ENCODE results near the gene PNMA8C.

The PNMA8C gene

DNA sequence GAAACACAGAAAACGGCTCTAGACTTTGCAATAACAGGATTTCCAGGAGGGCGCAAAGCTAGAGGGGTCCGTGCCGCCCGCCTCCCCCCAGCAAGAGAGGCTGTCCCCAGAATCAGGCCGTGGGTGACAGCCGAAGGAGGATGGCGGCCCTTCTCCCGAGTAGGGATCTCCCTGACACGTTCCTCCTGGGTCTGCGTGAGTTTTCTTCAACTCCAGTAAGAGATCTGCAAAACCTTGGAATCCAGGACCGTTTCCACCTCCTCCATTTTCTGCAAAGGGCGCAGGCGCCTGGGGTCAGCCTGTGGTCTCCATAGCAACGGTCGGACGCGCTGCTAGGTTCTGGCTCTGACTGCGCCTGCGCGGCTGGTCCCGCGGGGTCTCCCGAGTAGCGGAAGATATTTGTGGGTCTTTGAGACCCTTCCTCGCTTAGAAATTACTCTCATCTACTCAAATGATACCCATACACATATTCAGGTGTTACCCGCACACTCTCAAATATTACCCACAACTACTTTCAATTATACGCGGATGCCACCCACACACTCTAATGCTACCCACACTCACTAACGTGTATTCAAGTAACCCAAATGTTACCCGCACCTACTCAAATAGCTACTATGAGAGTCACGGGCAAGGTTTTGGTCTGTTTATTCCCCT is 2.1 kb downstream of the PNMA8C start (continued):
- TF ChIP-seq, protein P1, sequence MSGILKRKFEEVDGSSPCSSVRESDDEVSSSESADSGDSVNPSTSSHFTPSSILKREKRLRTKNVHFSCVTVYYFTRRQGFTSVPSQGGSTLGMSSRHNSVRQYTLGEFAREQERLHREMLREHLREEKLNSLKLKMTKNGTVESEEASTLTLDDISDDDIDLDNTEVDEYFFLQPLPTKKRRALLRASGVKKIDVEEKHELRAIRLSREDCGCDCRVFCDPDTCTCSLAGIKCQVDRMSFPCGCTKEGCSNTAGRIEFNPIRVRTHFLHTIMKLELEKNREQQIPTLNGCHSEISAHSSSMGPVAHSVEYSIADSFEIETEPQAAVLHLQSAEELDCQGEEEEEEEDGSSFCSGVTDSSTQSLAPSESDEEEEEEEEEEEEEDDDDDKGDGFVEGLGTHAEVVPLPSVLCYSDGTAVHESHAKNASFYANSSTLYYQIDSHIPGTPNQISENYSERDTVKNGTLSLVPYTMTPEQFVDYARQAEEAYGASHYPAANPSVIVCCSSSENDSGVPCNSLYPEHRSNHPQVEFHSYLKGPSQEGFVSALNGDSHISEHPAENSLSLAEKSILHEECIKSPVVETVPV (CRISPR knock-in tag; IDR thresholded peaks at IDR 0.05), result no peak
- TF ChIP-seq, protein P2, sequence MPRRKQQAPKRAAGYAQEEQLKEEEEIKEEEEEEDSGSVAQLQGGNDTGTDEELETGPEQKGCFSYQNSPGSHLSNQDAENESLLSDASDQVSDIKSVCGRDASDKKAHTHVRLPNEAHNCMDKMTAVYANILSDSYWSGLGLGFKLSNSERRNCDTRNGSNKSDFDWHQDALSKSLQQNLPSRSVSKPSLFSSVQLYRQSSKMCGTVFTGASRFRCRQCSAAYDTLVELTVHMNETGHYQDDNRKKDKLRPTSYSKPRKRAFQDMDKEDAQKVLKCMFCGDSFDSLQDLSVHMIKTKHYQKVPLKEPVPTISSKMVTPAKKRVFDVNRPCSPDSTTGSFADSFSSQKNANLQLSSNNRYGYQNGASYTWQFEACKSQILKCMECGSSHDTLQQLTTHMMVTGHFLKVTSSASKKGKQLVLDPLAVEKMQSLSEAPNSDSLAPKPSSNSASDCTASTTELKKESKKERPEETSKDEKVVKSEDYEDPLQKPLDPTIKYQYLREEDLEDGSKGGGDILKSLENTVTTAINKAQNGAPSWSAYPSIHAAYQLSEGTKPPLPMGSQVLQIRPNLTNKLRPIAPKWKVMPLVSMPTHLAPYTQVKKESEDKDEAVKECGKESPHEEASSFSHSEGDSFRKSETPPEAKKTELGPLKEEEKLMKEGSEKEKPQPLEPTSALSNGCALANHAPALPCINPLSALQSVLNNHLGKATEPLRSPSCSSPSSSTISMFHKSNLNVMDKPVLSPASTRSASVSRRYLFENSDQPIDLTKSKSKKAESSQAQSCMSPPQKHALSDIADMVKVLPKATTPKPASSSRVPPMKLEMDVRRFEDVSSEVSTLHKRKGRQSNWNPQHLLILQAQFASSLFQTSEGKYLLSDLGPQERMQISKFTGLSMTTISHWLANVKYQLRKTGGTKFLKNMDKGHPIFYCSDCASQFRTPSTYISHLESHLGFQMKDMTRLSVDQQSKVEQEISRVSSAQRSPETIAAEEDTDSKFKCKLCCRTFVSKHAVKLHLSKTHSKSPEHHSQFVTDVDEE (CRISPR knock-in tag; IDR thresholded peaks at IDR 0.05), result no peak
- TF ChIP-seq GLIS3 (CRISPR knock-in tag; IDR thresholded peaks at IDR 0.05), result no peak
- no peak for TF ChIP-seq ZFP30 (CRISPR knock-in tag; IDR thresholded peaks at IDR 0.05)
- TF ChIP-seq TCF4 (CRISPR knock-in tag; IDR thresholded peaks at IDR 0.05; ENCODE audit: borderline replicate concordance), result no peak
- TF ChIP-seq, protein P3, sequence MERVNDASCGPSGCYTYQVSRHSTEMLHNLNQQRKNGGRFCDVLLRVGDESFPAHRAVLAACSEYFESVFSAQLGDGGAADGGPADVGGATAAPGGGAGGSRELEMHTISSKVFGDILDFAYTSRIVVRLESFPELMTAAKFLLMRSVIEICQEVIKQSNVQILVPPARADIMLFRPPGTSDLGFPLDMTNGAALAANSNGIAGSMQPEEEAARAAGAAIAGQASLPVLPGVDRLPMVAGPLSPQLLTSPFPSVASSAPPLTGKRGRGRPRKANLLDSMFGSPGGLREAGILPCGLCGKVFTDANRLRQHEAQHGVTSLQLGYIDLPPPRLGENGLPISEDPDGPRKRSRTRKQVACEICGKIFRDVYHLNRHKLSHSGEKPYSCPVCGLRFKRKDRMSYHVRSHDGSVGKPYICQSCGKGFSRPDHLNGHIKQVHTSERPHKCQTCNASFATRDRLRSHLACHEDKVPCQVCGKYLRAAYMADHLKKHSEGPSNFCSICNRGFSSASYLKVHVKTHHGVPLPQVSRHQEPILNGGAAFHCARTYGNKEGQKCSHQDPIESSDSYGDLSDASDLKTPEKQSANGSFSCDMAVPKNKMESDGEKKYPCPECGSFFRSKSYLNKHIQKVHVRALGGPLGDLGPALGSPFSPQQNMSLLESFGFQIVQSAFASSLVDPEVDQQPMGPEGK (CRISPR knock-in tag; IDR thresholded peaks at IDR 0.05; ENCODE audit: borderline replicate concordance), result no peak
- TF ChIP-seq RARB (CRISPR knock-in tag; IDR thresholded peaks at IDR 0.05), result no peak

DNA sequence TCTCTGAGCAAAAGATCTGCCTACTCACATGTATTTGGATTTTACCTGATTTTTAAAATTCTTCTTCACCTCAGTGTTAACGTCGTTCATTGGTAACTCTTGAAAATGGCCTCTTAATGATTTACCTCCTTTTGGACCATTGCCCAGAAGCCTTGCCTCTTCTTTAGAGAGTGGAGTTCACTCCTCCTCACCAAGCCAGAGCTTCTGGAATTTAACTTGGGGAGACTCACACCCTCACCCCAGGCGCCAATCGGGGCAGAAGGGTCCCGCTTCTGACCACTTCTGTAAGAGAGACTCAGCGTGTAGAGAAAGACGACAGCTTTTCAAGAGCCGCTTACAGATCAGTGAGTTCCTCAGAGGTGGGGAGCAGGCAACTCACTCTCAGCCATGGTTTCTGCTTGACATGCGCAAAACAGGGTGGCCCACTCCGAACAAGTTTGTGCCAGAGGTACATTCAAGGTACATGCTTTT is 2.7 kb downstream of the PNMA8C start:
- TF ChIP-seq ZNF565 (CRISPR knock-in tag; conservative IDR thresholded peaks at IDR 0.05; ENCODE audit: low read depth) (no peak), TCF4 (CRISPR knock-in tag; IDR thresholded peaks at IDR 0.05; ENCODE audit: borderline replicate concordance) (no peak), RARB (CRISPR knock-in tag; IDR thresholded peaks at IDR 0.05) (no peak)
- TF ChIP-seq, protein P4, sequence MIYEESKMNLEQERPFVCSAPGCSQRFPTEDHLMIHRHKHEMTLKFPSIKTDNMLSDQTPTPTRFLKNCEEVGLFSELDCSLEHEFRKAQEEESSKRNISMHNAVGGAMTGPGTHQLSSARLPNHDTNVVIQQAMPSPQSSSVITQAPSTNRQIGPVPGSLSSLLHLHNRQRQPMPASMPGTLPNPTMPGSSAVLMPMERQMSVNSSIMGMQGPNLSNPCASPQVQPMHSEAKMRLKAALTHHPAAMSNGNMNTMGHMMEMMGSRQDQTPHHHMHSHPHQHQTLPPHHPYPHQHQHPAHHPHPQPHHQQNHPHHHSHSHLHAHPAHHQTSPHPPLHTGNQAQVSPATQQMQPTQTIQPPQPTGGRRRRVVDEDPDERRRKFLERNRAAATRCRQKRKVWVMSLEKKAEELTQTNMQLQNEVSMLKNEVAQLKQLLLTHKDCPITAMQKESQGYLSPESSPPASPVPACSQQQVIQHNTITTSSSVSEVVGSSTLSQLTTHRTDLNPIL (CRISPR knock-in tag; IDR thresholded peaks at IDR 0.05; ENCODE audit: low read depth), result no peak
- TF ChIP-seq, protein P1 (CRISPR knock-in tag; IDR thresholded peaks at IDR 0.05), result no peak
- TF ChIP-seq, protein P5, sequence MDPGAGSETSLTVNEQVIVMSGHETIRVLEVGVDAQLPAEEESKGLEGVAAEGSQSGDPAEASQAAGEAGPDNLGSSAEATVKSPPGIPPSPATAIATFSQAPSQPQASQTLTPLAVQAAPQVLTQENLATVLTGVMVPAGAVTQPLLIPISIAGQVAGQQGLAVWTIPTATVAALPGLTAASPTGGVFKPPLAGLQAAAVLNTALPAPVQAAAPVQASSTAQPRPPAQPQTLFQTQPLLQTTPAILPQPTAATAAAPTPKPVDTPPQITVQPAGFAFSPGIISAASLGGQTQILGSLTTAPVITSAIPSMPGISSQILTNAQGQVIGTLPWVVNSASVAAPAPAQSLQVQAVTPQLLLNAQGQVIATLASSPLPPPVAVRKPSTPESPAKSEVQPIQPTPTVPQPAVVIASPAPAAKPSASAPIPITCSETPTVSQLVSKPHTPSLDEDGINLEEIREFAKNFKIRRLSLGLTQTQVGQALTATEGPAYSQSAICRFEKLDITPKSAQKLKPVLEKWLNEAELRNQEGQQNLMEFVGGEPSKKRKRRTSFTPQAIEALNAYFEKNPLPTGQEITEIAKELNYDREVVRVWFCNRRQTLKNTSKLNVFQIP (CRISPR knock-in tag; IDR thresholded peaks at IDR 0.05; ENCODE audit: borderline replicate concordance, low read depth), result no peak
- no peak for ATAC-seq

DNA sequence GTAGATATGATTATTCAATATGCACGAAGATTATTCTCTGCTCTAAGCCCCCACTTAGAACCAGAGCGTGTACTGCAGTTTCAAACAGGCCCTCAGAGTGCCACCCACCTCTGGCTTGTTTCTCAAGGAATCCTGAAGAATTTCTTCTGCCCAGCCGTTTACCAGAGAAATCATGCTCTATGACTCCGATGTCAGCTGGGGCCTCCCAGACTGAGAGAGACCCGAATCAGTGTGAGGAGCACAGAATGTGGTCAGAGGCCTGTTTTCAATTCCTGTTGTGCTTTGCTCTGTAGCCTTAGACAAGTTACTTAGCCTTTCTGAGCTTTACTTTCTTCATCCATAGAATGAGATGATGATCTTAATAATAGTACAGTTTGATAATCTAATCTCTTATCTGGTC is 5.5 kb downstream of the PNMA8C start:
- TF ChIP-seq ZFP3 (CRISPR knock-in tag; IDR thresholded peaks at IDR 0.05), result no peak
- TF ChIP-seq ZC3H10 (CRISPR knock-in tag; IDR thresholded peaks at IDR 0.05), result no peak
- TF ChIP-seq RARB (CRISPR knock-in tag; IDR thresholded peaks at IDR 0.05), result no peak
- no peak for TF ChIP-seq ARNTL (CRISPR knock-in tag; IDR thresholded peaks at IDR 0.05; ENCODE audit: borderline replicate concordance, low read depth)
- no peak for TF ChIP-seq CSDC2 (CRISPR knock-in tag; IDR thresholded peaks at IDR 0.05)
- TF ChIP-seq, protein P4 (CRISPR knock-in tag; IDR thresholded peaks at IDR 0.05; ENCODE audit: low read depth), result no peak
- TF ChIP-seq TOX (CRISPR knock-in tag; IDR thresholded peaks at IDR 0.05; ENCODE audit: borderline replicate concordance), result no peak
- TF ChIP-seq ZNF565 (CRISPR knock-in tag; conservative IDR thresholded peaks at IDR 0.05; ENCODE audit: low read depth), result no peak
- ATAC-seq, result no peak

All from SK-N-SH treated with all-trans-retinoic acid at 6 μM for 48 hours (cell line).